Panc1 (cell line): ENCODE data around the gene AUP1. TPM values are rescaled to one million over a fixed set of nuclear protein-coding genes. Genes with fewer than 3 reads are reported as not detected.

Source experiments
- ATAC-seq: fragments of 200-7000 bp; cut with Tn5 transposase; 2 replicates; pipeline ENCODE4 v1.9.1; 2020; ENCODE audit warnings: mild to moderate bottlenecking, moderate library complexity
- BruUV-seq: library from RNA; stranded (reverse); fragments of 400-500 nt; replicated peaks from 2 replicates; lab custom pipeline; 2021; lab: Mats Ljungman, UMichigan
- CTCF ChIA-PET: fragments of 300-600 bp; sonication (Branson Sonifier 250); formaldehyde crosslinking; loops from one replicate; lab custom pipeline; 2022; ENCODE audit warnings: antibody characterized with exemption; lab: Charles Lee
- POLR2A ChIA-PET: fragments of 300-600 bp; sonication (Branson Sonifier 250); formaldehyde crosslinking; loops from one replicate; lab custom pipeline; 2022; ENCODE audit warnings: antibody characterized with exemption; lab: Charles Lee
- DNase-seq: peaks from one replicate; pipeline ENCODE4 v3.0.0-alpha.2; 2010; ENCODE audit warnings: low read depth, low spot score
- H3K27ac ChIP-seq: 2 replicates; pipeline ENCODE4 v1.5.1; 2011; ENCODE audit warnings: mild to moderate bottlenecking, low read length, inconsistent platforms
- H3K27me3 ChIP-seq: fragments of 200-500 bp; sonication (Bioruptor generic); 2 replicates; pipeline ENCODE4 v1.6.0; 2014; ENCODE audit warnings: low read length, inconsistent platforms; ENCODE audit not compliant: control insufficient read depth, insufficient read depth
- H3K36me3 ChIP-seq: fragments of 200-500 bp; sonication (Bioruptor generic); 2 replicates; pipeline ENCODE4 v1.5.1; 2014; ENCODE audit warnings: inconsistent platforms, mild to moderate bottlenecking, low read length, moderate library complexity; ENCODE audit not compliant: control insufficient read depth, insufficient read depth
- H3K4me1 ChIP-seq: 2 replicates; pipeline ENCODE4 v1.5.1; 2011; ENCODE audit warnings: inconsistent platforms, mild to moderate bottlenecking, low read length, moderate library complexity; ENCODE audit not compliant: control insufficient read depth, insufficient read depth
- H3K4me3 ChIP-seq, 2 experiments: 2 replicates each; pipeline ENCODE4 v1.5.1; 2011 to 2012; ENCODE audit warnings: low read depth in 2 of 2, low read length in 2 of 2, mild to moderate bottlenecking in 2 of 2, inconsistent platforms in 1 of 2, moderate library complexity in 1 of 2
- H3K9me3 ChIP-seq: fragments of 200-500 bp; sonication (Bioruptor generic); 2 replicates; pipeline ENCODE4 v1.5.1; 2014; ENCODE audit warnings: low read depth, mild to moderate bottlenecking, inconsistent platforms, low read length, moderate library complexity; ENCODE audit not compliant: control insufficient read depth, insufficient read depth
- POLR2AphosphoS5 ChIP-seq: IDR thresholded peaks from 2 replicates; pipeline ENCODE4 v1.6.1; 2012; ENCODE audit warnings: mild to moderate bottlenecking, low read depth, low read length, moderate library complexity
- SIN3A ChIP-seq: IDR thresholded peaks from 2 replicates; pipeline ENCODE4 v1.6.1; 2012; ENCODE audit warnings: low read depth, mild to moderate bottlenecking, low read length, moderate library complexity, borderline replicate concordance; ENCODE audit not compliant: insufficient read depth
- TCF7L2 ChIP-seq: IDR thresholded peaks from 2 replicates; pipeline ENCODE4 v1.6.1; 2011; ENCODE audit warnings: mild to moderate bottlenecking, low read depth, low read length, inconsistent platforms
- in situ Hi-C: cut with HindIII; loops from 2 replicates; pipeline ENCODE4 v1.10.0; 2016; ENCODE audit warnings: low sequenced_read_pairs, low pct_unique_long_range_greater_than_20kb
- intact Hi-C: fragments of 100-400 bp; cut with micrococcal nuclease; formaldehyde crosslinking; loops from one replicate; pipeline ENCODE4 v1.10.0; 2022; ENCODE audit not compliant: unreplicated experiment
- total RNA-seq: library from RNA; stranded (reverse); gene quantifications from one replicate; pipeline ENCODE4 v1.2.1, GENCODE V29; 2021; ENCODE audit not compliant: unreplicated experiment
- TF ChIP-seq, protein P1 (sequence below), 2 experiments: IDR thresholded peaks; 2 replicates each; pipeline ENCODE4 v1.6.1; 2011 to 2012; ENCODE audit warnings: low read depth in 2 of 2, control low read depth in 1 of 2, low read length in 1 of 2, mild to moderate bottlenecking in 1 of 2, moderate library complexity in 1 of 2; ENCODE audit not compliant: insufficient read depth in 1 of 2
- TF ChIP-seq, protein P2 (sequence below): fragments of 450-650 bp; IDR thresholded peaks from 2 replicates; pipeline ENCODE4 v1.5.1; 2017; ENCODE audit warnings: mild to moderate bottlenecking

Gene AUP1
- total RNA-seq, 1 experiment from 2014 or later = 142 TPM

DNA sequence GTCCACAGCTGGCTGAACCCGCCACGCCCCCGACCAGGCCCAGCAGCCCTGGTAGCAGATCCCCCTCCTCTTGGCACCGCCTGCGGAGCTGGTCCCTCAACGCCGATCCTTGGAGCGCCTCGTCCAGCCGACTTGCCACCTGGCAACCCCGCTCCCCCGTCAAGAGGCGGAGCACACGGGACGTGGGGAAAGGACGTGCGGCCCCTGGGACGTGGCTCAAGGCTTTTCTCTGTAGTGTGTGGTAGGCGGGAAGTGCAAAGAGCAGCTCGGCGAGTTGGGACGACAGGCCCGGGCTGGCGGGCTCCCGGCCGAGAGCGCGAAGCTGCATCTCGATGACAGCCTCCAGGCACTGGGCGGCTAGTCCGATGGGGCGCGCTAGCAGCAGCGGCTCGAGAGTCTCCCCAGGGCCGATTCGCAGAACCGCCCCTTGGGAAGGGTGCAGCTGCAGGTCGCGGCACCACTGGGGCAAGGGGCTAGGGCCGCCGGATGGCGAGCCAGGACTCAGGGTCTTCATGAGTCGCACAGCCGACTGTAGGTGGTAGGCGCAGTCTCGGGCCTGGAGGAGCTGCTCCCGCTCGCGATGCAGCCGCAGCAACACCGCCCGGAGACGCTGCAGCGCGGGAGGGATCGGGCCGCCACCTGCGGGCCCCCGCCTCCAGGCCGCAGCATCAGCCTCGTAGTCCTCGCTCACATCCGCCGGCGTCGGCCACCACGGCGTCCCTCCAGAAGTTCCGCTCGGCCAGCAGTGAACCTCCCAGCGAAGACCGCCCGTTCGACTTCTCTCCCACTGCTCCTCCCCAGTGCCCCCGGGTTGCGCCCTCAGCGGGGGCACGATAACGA, 47.3 kb downstream of the AUP1 start:
- in situ Hi-C loops = no loop called here
- TF ChIP-seq POLR2AphosphoS5 = no peak
- TF ChIP-seq, protein P1, sequence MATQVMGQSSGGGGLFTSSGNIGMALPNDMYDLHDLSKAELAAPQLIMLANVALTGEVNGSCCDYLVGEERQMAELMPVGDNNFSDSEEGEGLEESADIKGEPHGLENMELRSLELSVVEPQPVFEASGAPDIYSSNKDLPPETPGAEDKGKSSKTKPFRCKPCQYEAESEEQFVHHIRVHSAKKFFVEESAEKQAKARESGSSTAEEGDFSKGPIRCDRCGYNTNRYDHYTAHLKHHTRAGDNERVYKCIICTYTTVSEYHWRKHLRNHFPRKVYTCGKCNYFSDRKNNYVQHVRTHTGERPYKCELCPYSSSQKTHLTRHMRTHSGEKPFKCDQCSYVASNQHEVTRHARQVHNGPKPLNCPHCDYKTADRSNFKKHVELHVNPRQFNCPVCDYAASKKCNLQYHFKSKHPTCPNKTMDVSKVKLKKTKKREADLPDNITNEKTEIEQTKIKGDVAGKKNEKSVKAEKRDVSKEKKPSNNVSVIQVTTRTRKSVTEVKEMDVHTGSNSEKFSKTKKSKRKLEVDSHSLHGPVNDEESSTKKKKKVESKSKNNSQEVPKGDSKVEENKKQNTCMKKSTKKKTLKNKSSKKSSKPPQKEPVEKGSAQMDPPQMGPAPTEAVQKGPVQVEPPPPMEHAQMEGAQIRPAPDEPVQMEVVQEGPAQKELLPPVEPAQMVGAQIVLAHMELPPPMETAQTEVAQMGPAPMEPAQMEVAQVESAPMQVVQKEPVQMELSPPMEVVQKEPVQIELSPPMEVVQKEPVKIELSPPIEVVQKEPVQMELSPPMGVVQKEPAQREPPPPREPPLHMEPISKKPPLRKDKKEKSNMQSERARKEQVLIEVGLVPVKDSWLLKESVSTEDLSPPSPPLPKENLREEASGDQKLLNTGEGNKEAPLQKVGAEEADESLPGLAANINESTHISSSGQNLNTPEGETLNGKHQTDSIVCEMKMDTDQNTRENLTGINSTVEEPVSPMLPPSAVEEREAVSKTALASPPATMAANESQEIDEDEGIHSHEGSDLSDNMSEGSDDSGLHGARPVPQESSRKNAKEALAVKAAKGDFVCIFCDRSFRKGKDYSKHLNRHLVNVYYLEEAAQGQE (IDR thresholded peaks at IDR 0.05; ENCODE audit: insufficient read depth in 1 of 2, low read depth in 2 of 2, low read length in 1 of 2) = no peak
- TF ChIP-seq SIN3A = no peak
- TF ChIP-seq TCF7L2 = no peak
- peaks cover 16% of the 10 kb centered on the region for H3K4me1 ChIP-seq
- H3K4me3 ChIP-seq = peak overlapping the region; percentile 84 to 99
- BruUV-seq = TSS peak; percentile 90
- peak; percentile 72 for ATAC-seq
- ChIA-PET POLR2A (no interaction called here), CTCF (interaction anchor here (0.6 to 2.3 kb wide), 4 partner anchors 9 to 106 kb away, joined by 5 to 9 read pairs (median 6); partner anchors contain the start of gene MRPL53)
- H3K9me3 ChIP-seq = no peaks in the 10 kb centered on the region
- peaks cover 3% of the 10 kb centered on the region; the same call in 1 of the 2 replicates for H3K36me3 ChIP-seq
- peak overlapping the region; percentile 99 for H3K27ac ChIP-seq
- H3K27me3 ChIP-seq = no peaks in the 10 kb centered on the region
- no peak for DNase-seq
- intact Hi-C loops = loop anchor here (2.0 to 5.0 kb wide), 2 partner anchors 49 to 105 kb away; no protein-coding TSS in a partner anchor

- in situ Hi-C loops (no loop called here), intact Hi-C loops (loop anchor here (5.0 kb wide), 1 partner anchor 106 kb away; no protein-coding TSS in a partner anchor)
- peak overlapping the region; percentile 99 for H3K27ac ChIP-seq
- peak overlapping the region; percentile 84 to 99 for H3K4me3 ChIP-seq
- H3K4me1 ChIP-seq = peaks cover 16% of the 10 kb centered on the region
- no TSS peak for BruUV-seq
- CTCF ChIA-PET = no interaction called here
- DNase-seq (no peak), ATAC-seq (no peak)
- TF ChIP-seq, protein P2, sequence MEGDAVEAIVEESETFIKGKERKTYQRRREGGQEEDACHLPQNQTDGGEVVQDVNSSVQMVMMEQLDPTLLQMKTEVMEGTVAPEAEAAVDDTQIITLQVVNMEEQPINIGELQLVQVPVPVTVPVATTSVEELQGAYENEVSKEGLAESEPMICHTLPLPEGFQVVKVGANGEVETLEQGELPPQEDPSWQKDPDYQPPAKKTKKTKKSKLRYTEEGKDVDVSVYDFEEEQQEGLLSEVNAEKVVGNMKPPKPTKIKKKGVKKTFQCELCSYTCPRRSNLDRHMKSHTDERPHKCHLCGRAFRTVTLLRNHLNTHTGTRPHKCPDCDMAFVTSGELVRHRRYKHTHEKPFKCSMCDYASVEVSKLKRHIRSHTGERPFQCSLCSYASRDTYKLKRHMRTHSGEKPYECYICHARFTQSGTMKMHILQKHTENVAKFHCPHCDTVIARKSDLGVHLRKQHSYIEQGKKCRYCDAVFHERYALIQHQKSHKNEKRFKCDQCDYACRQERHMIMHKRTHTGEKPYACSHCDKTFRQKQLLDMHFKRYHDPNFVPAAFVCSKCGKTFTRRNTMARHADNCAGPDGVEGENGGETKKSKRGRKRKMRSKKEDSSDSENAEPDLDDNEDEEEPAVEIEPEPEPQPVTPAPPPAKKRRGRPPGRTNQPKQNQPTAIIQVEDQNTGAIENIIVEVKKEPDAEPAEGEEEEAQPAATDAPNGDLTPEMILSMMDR = no peak
- TF ChIP-seq SIN3A (no peak), POLR2AphosphoS5 (no peak), TCF7L2 (no peak)
- TF ChIP-seq, protein P1 (IDR thresholded peaks at IDR 0.05; ENCODE audit: insufficient read depth in 1 of 2, low read depth in 2 of 2, low read length in 1 of 2) = no peak
- peaks cover 3% of the 10 kb centered on the region; the same call in 1 of the 2 replicates for H3K36me3 ChIP-seq
- POLR2A ChIA-PET = interaction anchor here (0.7 kb wide), 1 partner anchor 23 kb away, joined by 3 read pairs; the partner anchor contains the start of gene WBP1
- no peaks in the 10 kb centered on the region for H3K27me3 ChIP-seq
- H3K9me3 ChIP-seq = no peaks in the 10 kb centered on the region
These were observed 48.1 kb downstream of the AUP1 start for GRCh38 chr2:74481431-74481830.

Other genes starting within 250 kb of the AUP1 start
- gene SLC4A5, start 186.3 kb downstream of the AUP1 start, total RNA-seq = 1.2 TPM
- 190 TPM for gene DCTN1, start 149.4 kb downstream of the AUP1 start, total RNA-seq
- gene C2orf81, start 108.1 kb downstream of the AUP1 start, total RNA-seq = 3.9 TPM
- 27.7 TPM for gene WDR54, start 108.0 kb downstream of the AUP1 start, total RNA-seq
- gene RTKN, start 87.8 kb downstream of the AUP1 start, total RNA-seq = 83.1 TPM
- gene INO80B, start 74.6 kb downstream of the AUP1 start, total RNA-seq = 26.5 TPM
- gene WBP1, start 71.3 kb downstream of the AUP1 start, total RNA-seq = 67.6 TPM
- gene MOGS, start 64.3 kb downstream of the AUP1 start, total RNA-seq = 79.5 TPM
- 98.1 TPM for gene MRPL53, start 57.0 kb downstream of the AUP1 start, total RNA-seq
- 24.2 TPM for gene CCDC142, start 46.7 kb downstream of the AUP1 start, total RNA-seq
- gene TTC31, start 46.6 kb downstream of the AUP1 start, total RNA-seq = 38.7 TPM
- gene LBX2, start 30.1 kb downstream of the AUP1 start, total RNA-seq = 9.6 TPM
- 36.8 TPM for gene PCGF1, start 22.0 kb downstream of the AUP1 start, total RNA-seq
- not detected for gene TLX2, start 15.3 kb downstream of the AUP1 start, total RNA-seq
- 0.41 TPM for gene DQX1, start 3.5 kb downstream of the AUP1 start, total RNA-seq
- 21.2 TPM for gene HTRA2, start 227 bp upstream of the AUP1 start, total RNA-seq
- gene LOXL3, start 24.2 kb upstream of the AUP1 start, total RNA-seq = 1.0 TPM
- gene DOK1, start 25.0 kb upstream of the AUP1 start, total RNA-seq = 6.2 TPM
- not detected for gene M1AP, start 118.6 kb upstream of the AUP1 start, total RNA-seq
- 13.3 TPM for gene SEMA4F, start 124.5 kb upstream of the AUP1 start, total RNA-seq